Measurements from ENCODE around the gene GLT8D2. TPM values are rescaled to one million over a fixed set of nuclear protein-coding genes. Genes with fewer than 3 reads are reported as not detected.

Gene GLT8D2
- total and polyA plus RNA-seq, 2 donors (not counting 1 experiment from before 2014, with no cell fraction given), result not detected

DNA sequence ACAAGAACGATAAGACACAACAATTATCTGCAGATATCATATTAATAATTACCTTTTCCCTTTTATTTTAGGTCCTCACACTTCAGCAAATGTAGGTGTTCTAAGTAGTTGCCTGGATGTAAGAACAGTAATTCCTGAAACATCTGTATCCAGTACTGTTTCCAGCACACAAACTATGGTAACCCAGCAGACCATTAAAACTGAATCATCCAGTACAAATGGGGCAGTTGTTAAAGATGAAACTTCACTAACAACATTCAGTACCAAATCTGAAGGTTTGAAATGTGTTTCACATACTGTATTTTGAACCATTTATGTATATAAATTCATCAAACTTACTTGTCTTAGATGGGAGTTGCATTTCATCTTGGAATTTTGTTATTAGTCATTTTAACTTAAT is 45.3 kb upstream of the GLT8D2 start:
- Histone ChIP-seq H3K4me3 (ENCODE audit: control extremely low read depth in 1 of 5, extremely low read depth in 1 of 5, insufficient read depth in 1 of 5, low read depth in 2 of 5, low read length in 4 of 5) (no peak overlapping the region), H3K9me3 (ENCODE audit: control extremely low read depth in 1 of 3, control insufficient read depth in 2 of 3, insufficient read depth in 1 of 3, low read length in 2 of 3) (no peaks in the 10 kb centered on the region), H3K27me3 (replicated peaks in 1 of 4; ENCODE audit: control extremely low read depth in 1 of 4, control insufficient read depth in 3 of 4, insufficient read depth in 4 of 4, low read length in 3 of 4) (no peaks in the 10 kb centered on the region), H3K27ac (ENCODE audit: low read length in 2 of 2) (no peak overlapping the region), H3K36me3 (replicated peaks in 1 of 2; ENCODE audit: control extremely low read depth in 1 of 2, control insufficient read depth in 1 of 2, extremely low read depth in 1 of 2, insufficient read depth in 2 of 2, low read length in 1 of 2) (peaks cover 26 to 49% of the 10 kb centered on the region in 2 experiments), H2AFZ (ENCODE audit: insufficient read depth, low read depth, low read length, poor library complexity, severe bottlenecking) (no peak overlapping the region), H3K79me2 (ENCODE audit: control insufficient read depth, insufficient read depth, low read length) (no peaks in the 10 kb centered on the region), H3K4me1 (ENCODE audit: control insufficient read depth in 2 of 2, insufficient read depth in 2 of 2, low read length in 2 of 2) (no peaks in the 10 kb centered on the region), H4K20me1 (ENCODE audit: control insufficient read depth, insufficient read depth, low read length, poor library complexity, severe bottlenecking) (no peaks in the 10 kb centered on the region), H3K9ac (ENCODE audit: low read length) (no peak overlapping the region), H3K4me2 (replicated peaks; ENCODE audit: low read depth, low read length, poor library complexity, severe bottlenecking) (no peak overlapping the region)
- ATAC-seq (ENCODE audit: low read depth), result no peak
- Mint-ChIP-seq H3K27ac (no peak overlapping the region), H3K4me1 (no peaks in the 10 kb centered on the region), H3K27me3 (no peaks in the 10 kb centered on the region), H3K9me3 (ENCODE audit: insufficient read depth) (no peaks in the 10 kb centered on the region), H3K4me3 (no peak overlapping the region)
- no peak for TF ChIP-seq EZH2 (IDR thresholded peaks at IDR 0.05; ENCODE audit: borderline replicate concordance, insufficient read depth, low read depth, low read length, poor library complexity, severe bottlenecking)
- TF ChIP-seq CTCF (IDR thresholded peaks at IDR 0.05), result no peak
- POLR2A ChIA-PET, result no interaction called here
- WGBS (ENCODE audit: insufficient coverage), result no CpG with 5 or more reads among the region's 1 CpG
- intact Hi-C loops (cut with micrococcal nuclease), result no loop called here
- no peak for DNase-seq
- CTCF ChIA-PET, result no interaction called here

GRCh38 chr12:104094284-104094683 is 44.3 kb upstream of the GLT8D2 start:
- H3K4me3 ChIP-seq (ENCODE audit: control extremely low read depth in 1 of 5, extremely low read depth in 1 of 5, insufficient read depth in 1 of 5, low read depth in 2 of 5, low read length in 4 of 5), result no peak overlapping the region
- CTCF ChIA-PET, result no interaction called here
- H3K36me3 ChIP-seq (replicated peaks in 1 of 2; ENCODE audit: control extremely low read depth in 1 of 2, control insufficient read depth in 1 of 2, extremely low read depth in 1 of 2, insufficient read depth in 2 of 2, low read length in 1 of 2), result peaks cover 26 to 43% of the 10 kb centered on the region in 2 experiments
- no peaks in the 10 kb centered on the region for H3K9me3 Mint-ChIP-seq (ENCODE audit: insufficient read depth)
- H3K9me3 ChIP-seq (ENCODE audit: control extremely low read depth in 1 of 3, control insufficient read depth in 2 of 3, insufficient read depth in 1 of 3, low read length in 2 of 3), result no peaks in the 10 kb centered on the region
- intact Hi-C loops (cut with micrococcal nuclease), result no loop called here
- ATAC-seq (ENCODE audit: low read depth) (no peak), DNase-seq (no peak)
- POLR2A ChIA-PET, result no interaction called here
- no peak overlapping the region for H3K27ac ChIP-seq (ENCODE audit: low read length in 2 of 2)
- H4K20me1 ChIP-seq (ENCODE audit: control insufficient read depth, insufficient read depth, low read length, poor library complexity, severe bottlenecking), result no peaks in the 10 kb centered on the region
- no peaks in the 10 kb centered on the region for H3K4me1 Mint-ChIP-seq
- H3K27me3 ChIP-seq (replicated peaks in 1 of 4; ENCODE audit: control extremely low read depth in 1 of 4, control insufficient read depth in 3 of 4, insufficient read depth in 4 of 4, low read length in 3 of 4), result no peaks in the 10 kb centered on the region
- TF ChIP-seq CTCF (IDR thresholded peaks at IDR 0.05) (no peak), EZH2 (IDR thresholded peaks at IDR 0.05; ENCODE audit: borderline replicate concordance, insufficient read depth, low read depth, low read length, poor library complexity, severe bottlenecking) (no peak)
- H3K27me3 Mint-ChIP-seq, result no peaks in the 10 kb centered on the region
- no peak overlapping the region for H3K4me3 Mint-ChIP-seq
- no CpG with 5 or more reads among the region's 3 CpGs for WGBS (ENCODE audit: insufficient coverage)
- H3K9ac ChIP-seq (ENCODE audit: low read length), result no peak overlapping the region
- no peak overlapping the region for H3K27ac Mint-ChIP-seq
- H3K4me2 ChIP-seq (replicated peaks; ENCODE audit: low read depth, low read length, poor library complexity, severe bottlenecking), result no peak overlapping the region
- H2AFZ ChIP-seq (ENCODE audit: insufficient read depth, low read depth, low read length, poor library complexity, severe bottlenecking), result no peak overlapping the region
- no peaks in the 10 kb centered on the region for H3K79me2 ChIP-seq (ENCODE audit: control insufficient read depth, insufficient read depth, low read length)
- H3K4me1 ChIP-seq (ENCODE audit: control insufficient read depth in 2 of 2, insufficient read depth in 2 of 2, low read length in 2 of 2), result no peaks in the 10 kb centered on the region

Measured in B cell (primary cell).